Right lobe of liver (tissue), 6 donors: ENCODE results near the gene CCDC148. TPM values are rescaled to one million over a fixed set of nuclear protein-coding genes. Genes with fewer than 3 reads are reported as not detected.
A peak's percentile ranks its signal among the peaks of the same experiment; 100 is the strongest.

ENCODE experiments used
- ATAC-seq, 4 donors: fragments of 200-7000 bp; cut with Tn5 transposase; one replicate each; pipeline ENCODE4 v1.9.1; 2020; ENCODE audit warnings: mild to moderate bottlenecking in 4 of 4, moderate library complexity in 4 of 4
- DNase-seq, 3 donors: peaks; one replicate each; pipeline ENCODE4 v3.0.0-alpha.2; 2020
- H3K27ac ChIP-seq, 3 donors: fragments of 200-600 bp; one replicate each; pipeline ENCODE4 v1.8.0; 2022
- H3K27me3 ChIP-seq, 2 donors: fragments of 200-600 bp; one replicate each; pipeline ENCODE4 v1.8.0; 2022
- H3K36me3 ChIP-seq, 4 donors: fragments of 200-600 bp; sonication (generic) in 1 of 4; one replicate each; pipeline versions ENCODE4 v1.5.1 to v1.8.0; 2017 to 2022; ENCODE audit warnings: control low read depth in 1 of 4
- H3K4me1 ChIP-seq, 4 donors: fragments of 200-600 bp; sonication (generic) in 1 of 4; one replicate each; pipeline versions ENCODE4 v1.5.1 to v1.8.0; 2017 to 2022; ENCODE audit warnings: control low read depth in 1 of 4
- H3K4me3 ChIP-seq, 3 donors: fragments of 200-600 bp; one replicate each; pipeline ENCODE4 v1.8.0; 2022
- H3K9me3 ChIP-seq, 4 donors: fragments of 200-600 bp; sonication (generic) in 1 of 4; one replicate each; pipeline versions ENCODE4 v1.5.1 to v1.8.0; 2017 to 2022; ENCODE audit warnings: control low read depth in 1 of 4
- CTCF ChIP-seq, 4 donors: fragments of 200-600 bp in 3 of 4; fragments of 450-650 bp in 1 of 4; IDR thresholded peaks; one replicate each; pipeline versions ENCODE4 v1.5.1 to v1.8.0; 2016 to 2022; ENCODE audit warnings: antibody characterized with exemption in 4 of 4, mild to moderate bottlenecking in 2 of 4
- POLR2A ChIP-seq: fragments of 450-650 bp; IDR thresholded peaks from one replicate; pipeline ENCODE4 v1.6.1; 2017; ENCODE audit warnings: antibody characterized with exemption, mild to moderate bottlenecking
- WGBS: methylation state at CpG from one replicate; pipeline ENCODE4 v1.1.6; 2018; ENCODE audit warnings: low coverage, low lambda C conversion rate; ENCODE audit not compliant: insufficient coverage; ENCODE audit errors: missing lambda C conversion rate; 5-methylcytosine and 5-hydroxymethylcytosine counted together
- intact Hi-C, 2 donors: fragments of 100-400 bp; cut with DNase I; formaldehyde crosslinking; loops; one replicate each; pipeline versions ENCODE4 v1.11.2 to v1.14.1; 2022
- total RNA-seq, 6 experiments: library from RNA; depleted of rRNA in 2 of 6; stranded (reverse); fragments of >200 nt in 2 of 6; fragmentation: NEBNext Ultra II Directional in 3 of 6; extraction: Animal tissue kit (Norgen Biotek cat#: 25700) in 3 of 6; gene quantifications; one replicate each; pipeline versions ENCODE4 v1.1.0 to v1.2.4, GENCODE V29; 2016 to 2023
- donor health status: DM: no; HTN: yes; CAD: no.
- donor health status: DM: no; HTN: no; CAD: no.
- donor health status: DM: no; HTN: no; CAD: no.
- donor health status: DM: no; HTN: yes; CAD: no.
- donor health status: DM: no; HTN: yes; CAD: no.

The CCDC148 gene
- total RNA-seq, 6 experiments from 2014 or later = 0.12 to 0.53 (median 0.20) TPM; not detected in 1

- DNase-seq (no peak), ATAC-seq (peak in 2 of 4 donors; percentile 33 to 47)
- Histone ChIP-seq H3K36me3 (no peaks in the 10 kb centered on the region), H3K9me3 (no peaks in the 10 kb centered on the region), H3K4me3 (no peak overlapping the region), H3K4me1 (no peaks in the 10 kb centered on the region), H3K27ac (no peak overlapping the region), H3K27me3 (no peaks in the 10 kb centered on the region)
- WGBS = 38% methylated on average over 8 of the region's 8 CpGs
- intact Hi-C loops = no loop called here
- no peak for TF ChIP-seq CTCF (IDR thresholded peaks at IDR 0.05)
- TF ChIP-seq POLR2A = no peak
Observed at GRCh38 chr2:158217593-158217992, 239.0 kb downstream of the CCDC148 start.

- intact Hi-C loops = no loop called here
- no peaks in the 10 kb centered on the region for H3K27me3 ChIP-seq
- no peak for TF ChIP-seq CTCF (IDR thresholded peaks at IDR 0.05)
- TF ChIP-seq POLR2A = no peak
- H3K27ac ChIP-seq = peak overlapping the region in 1 of 3 donors; percentile 29
- no peak for DNase-seq
- H3K4me1 ChIP-seq = no peaks in the 10 kb centered on the region
- WGBS = 39% methylated on average over 2 of the region's 2 CpGs
- no peaks in the 10 kb centered on the region for H3K9me3 ChIP-seq
- H3K36me3 ChIP-seq = no peaks in the 10 kb centered on the region
- ATAC-seq = peak; percentile 63 to 94 (median 86)
- no peak overlapping the region for H3K4me3 ChIP-seq
Observed at GRCh38 chr2:158214431-158214830, 242.1 kb downstream of the CCDC148 start.

DNA sequence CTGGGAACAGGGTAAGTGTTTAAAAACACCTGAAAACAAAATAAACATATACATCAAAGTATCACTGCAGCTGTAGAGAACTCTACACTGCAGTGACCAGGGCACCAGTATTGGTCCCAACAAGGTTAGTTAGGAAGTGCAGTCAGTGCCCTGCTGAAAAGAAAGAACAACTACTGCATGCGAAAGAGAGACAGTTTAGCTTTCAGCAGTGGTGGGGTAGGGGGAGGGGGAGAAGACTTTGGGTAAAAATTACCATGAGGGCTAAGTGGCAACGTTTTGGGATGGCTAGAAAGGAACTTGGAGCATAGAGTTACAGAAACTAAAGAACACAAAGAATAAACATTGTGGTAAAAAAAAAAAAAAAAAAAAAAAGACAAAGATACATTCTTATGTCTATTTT lies 242.8 kb downstream of the CCDC148 start:
- no peaks in the 10 kb centered on the region for H3K27me3 ChIP-seq
- no peak overlapping the region for H3K4me3 ChIP-seq
- H3K36me3 ChIP-seq = no peaks in the 10 kb centered on the region
- no peaks in the 10 kb centered on the region for H3K9me3 ChIP-seq
- intact Hi-C loops = no loop called here
- no peak for ATAC-seq
- no peak overlapping the region for H3K27ac ChIP-seq
- no peaks in the 10 kb centered on the region for H3K4me1 ChIP-seq
- TF ChIP-seq CTCF (IDR thresholded peaks at IDR 0.05) (no peak), POLR2A (no peak)
- WGBS = 47% methylated on average over 2 of the region's 2 CpGs
- no peak for DNase-seq

DNA sequence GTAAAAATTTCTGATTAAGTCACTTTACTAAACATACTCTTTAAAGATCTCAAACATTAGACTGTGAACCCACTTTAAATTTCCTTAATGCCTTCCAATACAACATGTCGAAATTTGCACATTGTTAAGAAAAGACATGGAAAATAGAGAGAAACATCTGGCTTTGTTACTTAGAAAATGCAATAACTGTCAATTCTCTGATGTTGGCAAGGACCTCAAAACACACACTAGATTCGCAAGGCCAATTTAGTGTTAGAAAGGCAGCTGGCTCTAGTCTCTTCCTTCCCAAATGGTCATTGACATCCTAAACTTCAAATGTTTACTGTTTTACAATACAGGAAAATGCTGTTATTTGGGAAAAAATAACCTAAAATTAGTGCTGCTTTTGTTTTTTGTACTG lies 244.3 kb downstream of the CCDC148 start:
- H3K27ac ChIP-seq = no peak overlapping the region
- no peak for ATAC-seq
- no peak for DNase-seq
- no peaks in the 10 kb centered on the region for H3K9me3 ChIP-seq
- intact Hi-C loops = no loop called here
- no peaks in the 10 kb centered on the region for H3K36me3 ChIP-seq
- TF ChIP-seq POLR2A (no peak), CTCF (IDR thresholded peaks at IDR 0.05) (no peak)
- no peaks in the 10 kb centered on the region for H3K27me3 ChIP-seq
- H3K4me1 ChIP-seq = no peaks in the 10 kb centered on the region
- no peak overlapping the region for H3K4me3 ChIP-seq
- WGBS = 56% methylated on average over 2 of the region's 2 CpGs

DNA sequence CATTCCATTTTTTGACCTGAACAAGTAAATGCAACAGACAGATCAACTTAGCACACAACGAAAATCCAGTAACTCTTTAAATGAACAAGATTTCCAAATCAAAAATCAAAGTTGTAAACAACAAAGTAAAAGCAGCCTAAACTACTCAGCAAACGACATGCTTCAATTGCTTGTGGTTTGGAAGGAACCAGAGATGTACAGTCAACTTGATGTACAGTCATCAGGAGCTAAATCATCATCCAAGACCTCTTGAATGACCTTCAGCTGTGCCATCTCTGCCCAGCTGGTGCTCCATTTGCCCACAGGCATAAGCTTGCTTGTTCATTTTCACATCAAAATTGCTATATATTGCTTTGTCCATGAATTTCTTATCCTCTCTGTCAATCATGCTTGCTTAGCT lies 245.1 kb downstream of the CCDC148 start:
- H3K4me1 ChIP-seq = no peaks in the 10 kb centered on the region
- 56% methylated on average over 2 of the region's 2 CpGs for WGBS
- H3K27ac ChIP-seq = no peak overlapping the region
- DNase-seq (no peak), ATAC-seq (no peak)
- H3K9me3 ChIP-seq = no peaks in the 10 kb centered on the region
- TF ChIP-seq POLR2A (no peak), CTCF (IDR thresholded peaks at IDR 0.05) (no peak)
- no peak overlapping the region for H3K4me3 ChIP-seq
- intact Hi-C loops = no loop called here
- H3K27me3 ChIP-seq = no peaks in the 10 kb centered on the region
- no peaks in the 10 kb centered on the region for H3K36me3 ChIP-seq
